ENCODE results near the gene TOPBP1. TPM values are rescaled to one million over a fixed set of nuclear protein-coding genes. Genes with fewer than 3 reads are reported as not detected.
A peak's percentile ranks its signal among the peaks of the same experiment; 100 is the strongest.

TOPBP1 gene
- total RNA-seq, 1 experiment from 2014 or later = 22.1 TPM

DNA sequence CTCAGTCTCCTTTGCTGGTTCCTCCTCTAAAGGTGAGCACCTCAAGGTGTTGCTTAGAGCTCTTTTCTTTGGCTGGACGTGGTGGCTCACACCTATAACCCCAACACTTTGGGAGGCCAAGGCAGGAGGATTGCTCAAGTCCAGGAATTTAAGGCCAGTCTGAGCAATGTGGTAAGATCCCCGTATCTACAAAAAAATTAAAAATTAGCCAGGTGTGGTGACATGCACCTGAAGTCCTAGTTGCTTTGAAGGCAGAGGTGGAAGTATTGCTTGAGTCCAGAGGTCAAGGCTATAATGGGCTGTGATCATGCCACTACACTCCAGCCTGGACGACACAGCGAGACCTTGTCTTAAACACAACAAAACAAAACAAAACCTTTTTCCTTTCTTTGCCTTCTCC is 28.3 kb downstream of the TOPBP1 start:
- DNase-seq (ENCODE audit: low read depth) = no peak
- in situ Hi-C loops (cut with HindIII; ENCODE audit: low pct_unique_long_range_greater_than_20kb, low sequenced_read_pairs) = no loop called here

DNA sequence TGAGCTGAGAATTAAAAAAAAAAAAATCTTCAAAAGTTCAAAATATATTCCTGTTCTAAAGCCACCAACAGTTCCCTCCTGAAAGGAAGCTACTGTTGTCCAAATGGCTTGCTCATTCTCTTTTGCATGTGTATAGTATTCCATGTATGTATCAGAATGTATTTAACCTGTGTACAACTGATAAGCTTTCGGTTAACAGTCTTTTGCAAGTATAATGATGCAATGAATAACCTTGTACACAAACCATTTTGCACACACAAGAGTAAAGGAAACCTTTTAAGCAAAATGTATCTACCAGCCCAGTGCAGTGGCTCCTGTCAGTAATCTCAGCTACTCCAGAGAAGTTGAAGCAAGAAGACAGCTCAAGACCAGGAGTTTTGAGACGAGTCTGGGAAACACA is 32.6 kb downstream of the TOPBP1 start:
- no peak for DNase-seq (ENCODE audit: low read depth)
- in situ Hi-C loops (cut with HindIII; ENCODE audit: low pct_unique_long_range_greater_than_20kb, low sequenced_read_pairs) = no loop called here

GRCh38 chr3:133627789-133628188 is 34.0 kb downstream of the TOPBP1 start:
- no peak for DNase-seq (ENCODE audit: low read depth)
- in situ Hi-C loops (cut with HindIII; ENCODE audit: low pct_unique_long_range_greater_than_20kb, low sequenced_read_pairs) = no loop called here

DNA sequence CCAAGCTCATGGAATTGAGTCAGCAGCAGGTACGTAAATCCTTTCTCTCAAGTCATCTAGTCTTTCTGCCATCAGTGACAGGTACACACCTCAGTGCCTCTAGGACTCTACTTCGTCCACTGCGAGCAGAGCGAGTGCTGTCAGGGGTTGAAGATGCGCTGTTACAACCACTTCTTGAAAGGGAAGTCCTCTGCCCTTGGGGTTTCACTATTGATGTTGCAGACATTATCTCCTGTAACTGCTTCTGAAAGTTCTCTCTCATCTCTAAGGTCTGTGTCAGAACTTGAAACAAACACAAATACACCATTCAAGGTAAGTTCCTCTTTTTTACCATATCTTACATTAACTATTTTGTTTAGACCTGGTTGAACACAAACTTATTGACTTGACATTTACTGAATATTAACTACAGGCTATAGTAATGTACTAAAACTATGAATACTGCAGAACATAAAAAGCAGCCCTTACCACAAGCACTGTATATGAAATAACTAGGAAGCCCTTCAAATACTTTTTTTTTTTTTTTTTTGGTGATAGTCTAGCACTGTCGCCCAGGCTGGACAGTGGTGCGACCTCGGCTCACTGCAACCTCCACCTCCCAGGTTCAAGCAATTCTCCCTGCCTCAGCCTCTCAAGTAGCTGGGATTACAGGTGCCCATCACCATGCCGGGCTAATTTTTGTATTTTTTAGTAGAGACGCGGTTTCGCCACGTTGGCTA is 41.5 kb downstream of the TOPBP1 start:
- in situ Hi-C loops (cut with HindIII; ENCODE audit: low pct_unique_long_range_greater_than_20kb, low sequenced_read_pairs) = no loop called here

GRCh38 chr3:133611534-133611933 is 50.2 kb downstream of the TOPBP1 start:
- in situ Hi-C loops (cut with HindIII; ENCODE audit: low pct_unique_long_range_greater_than_20kb, low sequenced_read_pairs) = no loop called here

More for the DNA sequence above, 41.5 kb downstream of the TOPBP1 start:
- no peak for DNase-seq (ENCODE audit: low read depth)

DNA sequence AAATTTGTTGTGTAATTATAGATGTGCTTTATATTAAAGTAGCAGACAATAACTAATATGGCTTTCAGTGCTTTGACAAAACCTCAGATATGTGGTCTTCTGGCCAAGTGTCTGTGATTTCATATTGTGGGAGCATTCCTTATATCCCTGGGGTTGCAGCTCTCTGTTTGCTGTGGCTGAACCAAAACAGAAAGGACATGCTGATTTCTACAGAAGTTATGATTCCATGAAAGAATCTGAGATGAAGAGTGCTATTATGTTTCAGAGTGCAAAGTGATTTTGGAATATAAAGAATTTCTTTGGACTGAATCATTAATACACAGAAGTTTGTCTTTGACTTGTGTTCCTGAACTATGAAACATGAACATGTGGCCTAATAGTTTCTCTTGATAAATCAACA is 51.7 kb downstream of the TOPBP1 start:
- DNase-seq (ENCODE audit: low read depth) = no peak
- in situ Hi-C loops (cut with HindIII; ENCODE audit: low pct_unique_long_range_greater_than_20kb, low sequenced_read_pairs) = no loop called here

More at GRCh38 chr3:133611534-133611933, 50.2 kb downstream of the TOPBP1 start:
- no peak for DNase-seq (ENCODE audit: low read depth)

GRCh38 chr3:133608388-133608787 is 53.4 kb downstream of the TOPBP1 start:
- DNase-seq (ENCODE audit: low read depth) = no peak
- in situ Hi-C loops (cut with HindIII; ENCODE audit: low pct_unique_long_range_greater_than_20kb, low sequenced_read_pairs) = no loop called here

DNA sequence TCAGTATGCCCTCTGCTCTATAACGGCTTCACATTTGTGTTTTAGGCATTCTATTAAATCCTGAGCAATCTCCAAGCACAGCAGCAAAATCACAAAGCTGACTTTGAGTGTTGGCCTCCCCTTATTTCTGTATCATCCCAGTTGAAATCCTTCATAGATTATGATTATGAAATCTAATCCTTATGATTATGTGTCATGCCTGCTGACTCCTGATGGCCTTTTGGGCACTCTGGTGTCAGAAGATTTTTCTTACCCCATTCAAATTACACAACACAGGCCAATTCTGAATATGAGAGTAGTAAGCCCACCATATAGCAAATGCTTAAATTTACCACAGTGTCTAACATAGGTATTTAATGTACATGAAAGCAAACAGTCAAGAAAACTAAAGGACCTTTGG is 53.9 kb downstream of the TOPBP1 start:
- no peak for DNase-seq (ENCODE audit: low read depth)
- in situ Hi-C loops (cut with HindIII; ENCODE audit: low pct_unique_long_range_greater_than_20kb, low sequenced_read_pairs) = no loop called here

DNA sequence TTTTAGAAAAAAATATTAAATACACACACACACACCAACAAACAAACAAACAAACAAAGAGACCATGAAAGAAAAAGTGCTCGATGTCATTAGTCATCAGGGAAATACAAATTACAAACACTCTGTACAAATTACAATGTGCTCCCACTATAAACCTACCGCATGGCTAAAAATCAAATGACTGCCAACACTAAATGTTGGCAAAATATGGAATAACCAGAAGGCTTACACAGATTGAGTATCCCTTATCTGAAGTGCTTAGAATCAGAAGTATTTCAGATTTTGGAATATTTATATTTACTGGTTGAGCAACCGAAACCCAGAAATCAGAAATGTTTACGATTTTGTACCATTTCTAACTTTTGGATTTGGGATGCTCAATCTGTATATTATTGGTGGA is 54.8 kb downstream of the TOPBP1 start:
- DNase-seq (ENCODE audit: low read depth) = no peak
- in situ Hi-C loops (cut with HindIII; ENCODE audit: low pct_unique_long_range_greater_than_20kb, low sequenced_read_pairs) = no loop called here

- in situ Hi-C loops (cut with HindIII; ENCODE audit: low pct_unique_long_range_greater_than_20kb, low sequenced_read_pairs) = no loop called here
- DNase-seq (ENCODE audit: low read depth) = no peak
These were observed 55.4 kb downstream of the TOPBP1 start for GRCh38 chr3:133606342-133606741.

DNA sequence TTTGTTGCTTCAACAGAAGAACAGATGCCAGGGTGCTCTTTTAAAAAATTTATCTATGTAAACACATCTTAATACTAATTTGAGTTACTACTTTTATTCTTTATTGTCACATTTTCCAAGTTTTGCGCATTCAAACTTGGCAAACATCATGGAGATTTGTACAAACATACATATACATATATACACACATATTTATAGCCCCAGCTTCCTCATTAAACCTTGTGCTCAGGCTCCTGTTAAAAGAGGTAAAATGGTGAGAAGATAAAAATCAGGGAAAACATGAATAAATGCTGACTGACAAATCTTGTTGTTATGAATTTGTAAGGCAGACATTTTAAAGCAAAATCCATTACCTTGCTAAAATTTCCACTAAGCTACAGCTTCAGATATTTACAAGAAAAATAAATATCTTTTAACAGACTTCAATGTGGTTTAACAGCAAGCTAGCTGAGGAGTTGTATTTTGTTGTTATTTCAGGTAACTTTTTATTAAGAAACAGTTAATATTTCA is 61.1 kb downstream of the TOPBP1 start:
- in situ Hi-C loops (cut with HindIII; ENCODE audit: low pct_unique_long_range_greater_than_20kb, low sequenced_read_pairs) = no loop called here
- no peak for DNase-seq (ENCODE audit: low read depth)

- in situ Hi-C loops (cut with HindIII; ENCODE audit: low pct_unique_long_range_greater_than_20kb, low sequenced_read_pairs) = no loop called here
- DNase-seq (ENCODE audit: low read depth) = no peak
These were observed 62.5 kb downstream of the TOPBP1 start for GRCh38 chr3:133599280-133599679.

- in situ Hi-C loops (cut with HindIII; ENCODE audit: low pct_unique_long_range_greater_than_20kb, low sequenced_read_pairs) = no loop called here
- no peak for DNase-seq (ENCODE audit: low read depth)
These were observed 63.3 kb downstream of the TOPBP1 start for GRCh38 chr3:133598405-133598804.

- in situ Hi-C loops (cut with HindIII; ENCODE audit: low pct_unique_long_range_greater_than_20kb, low sequenced_read_pairs) = no loop called here
- no peak for DNase-seq (ENCODE audit: low read depth)
These were observed 66.4 kb downstream of the TOPBP1 start for GRCh38 chr3:133595341-133595740.

GRCh38 chr3:133593243-133593642 is 68.5 kb downstream of the TOPBP1 start:
- in situ Hi-C loops (cut with HindIII; ENCODE audit: low pct_unique_long_range_greater_than_20kb, low sequenced_read_pairs) = no loop called here
- no peak for DNase-seq (ENCODE audit: low read depth)

- DNase-seq (ENCODE audit: low read depth) = no peak
- in situ Hi-C loops (cut with HindIII; ENCODE audit: low pct_unique_long_range_greater_than_20kb, low sequenced_read_pairs) = no loop called here
These were observed 68.9 kb downstream of the TOPBP1 start for GRCh38 chr3:133592843-133593242.

GRCh38 chr3:133591271-133591742 is 70.4 kb downstream of the TOPBP1 start:
- DNase-seq (ENCODE audit: low read depth) = peak; percentile 35
- in situ Hi-C loops (cut with HindIII; ENCODE audit: low pct_unique_long_range_greater_than_20kb, low sequenced_read_pairs) = no loop called here

DNA sequence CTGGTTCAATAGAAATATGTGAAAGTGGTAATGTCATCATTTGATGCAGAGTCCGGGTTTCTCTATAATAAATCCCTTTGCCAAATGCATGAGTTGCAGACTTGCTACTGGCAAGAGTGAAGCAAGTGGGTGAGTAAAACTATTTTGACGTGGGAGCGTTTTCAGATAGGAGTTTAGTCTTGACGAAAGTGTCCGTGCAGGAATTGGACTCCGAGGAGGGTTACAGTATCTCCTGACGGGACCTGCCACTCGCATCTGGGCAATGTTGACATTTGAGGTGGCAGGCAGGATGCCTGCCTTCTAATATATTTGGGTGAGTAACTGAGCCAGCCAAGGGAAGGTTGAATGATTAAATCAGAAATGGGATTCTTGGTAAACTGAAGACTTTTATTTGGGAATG is 72.2 kb downstream of the TOPBP1 start:
- DNase-seq (ENCODE audit: low read depth) = no peak
- in situ Hi-C loops (cut with HindIII; ENCODE audit: low pct_unique_long_range_greater_than_20kb, low sequenced_read_pairs) = no loop called here

DNA sequence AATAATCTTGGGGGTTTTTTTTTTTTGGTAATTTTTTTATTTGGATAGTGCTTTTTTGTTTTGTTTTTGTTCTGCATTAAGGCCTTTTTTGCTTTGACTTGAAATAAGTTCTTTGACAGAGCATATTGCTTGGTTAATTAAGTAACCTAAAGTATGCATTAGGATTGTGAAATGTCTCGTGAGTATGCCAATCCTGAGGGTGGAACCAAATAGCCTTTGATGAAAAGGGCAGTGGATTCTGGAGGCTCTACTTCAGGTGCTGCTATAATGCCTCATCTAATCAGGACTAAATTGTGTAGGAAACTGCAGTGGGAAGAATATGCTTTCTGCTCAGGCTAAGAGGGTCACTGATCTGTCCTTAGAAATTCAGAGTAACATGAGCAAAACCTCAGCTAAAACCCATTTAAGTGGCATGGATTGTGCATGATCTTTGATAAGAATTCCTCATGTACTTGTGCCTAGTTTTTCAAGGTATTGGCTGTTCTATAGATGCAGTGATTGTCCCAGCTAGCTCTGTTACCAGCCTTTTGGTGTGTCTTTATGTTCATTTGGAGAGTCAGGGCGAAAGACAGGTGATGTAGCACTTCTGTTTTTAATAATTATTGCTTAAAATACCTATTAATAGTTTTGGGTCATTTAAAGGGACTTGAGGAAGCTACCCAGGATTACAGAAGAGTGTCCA is 72.8 kb downstream of the TOPBP1 start:
- in situ Hi-C loops (cut with HindIII; ENCODE audit: low pct_unique_long_range_greater_than_20kb, low sequenced_read_pairs) = no loop called here
- DNase-seq (ENCODE audit: low read depth) = no peak

GRCh38 chr3:133588035-133588434 is 73.7 kb downstream of the TOPBP1 start:
- in situ Hi-C loops (cut with HindIII; ENCODE audit: low pct_unique_long_range_greater_than_20kb, low sequenced_read_pairs) = no loop called here

More at GRCh38 chr3:133588035-133588434, 73.7 kb downstream of the TOPBP1 start:
- no peak for DNase-seq (ENCODE audit: low read depth)

All from Caki2 (cell line).